Glomerular endothelial cell (primary cell): ENCODE measurements around the gene KMT2D. TPM values are rescaled to one million over a fixed set of nuclear protein-coding genes. Genes with fewer than 3 reads are reported as not detected.

ENCODE experiments used
- DNase-seq: peaks from one replicate; pipeline ENCODE4 v3.0.0-alpha.2; 2011; ENCODE audit warnings: low read depth, low spot score; ENCODE audit errors: extremely low read depth
- total RNA-seq: library from RNA; depleted of rRNA; stranded (reverse); fragments of >200 nt; gene quantifications from 2 replicates; pipeline ENCODE4 v1.2.3, GENCODE V29; 2015

Gene KMT2D
- total RNA-seq, 1 donor from 2014 or later = 117 TPM

DNA sequence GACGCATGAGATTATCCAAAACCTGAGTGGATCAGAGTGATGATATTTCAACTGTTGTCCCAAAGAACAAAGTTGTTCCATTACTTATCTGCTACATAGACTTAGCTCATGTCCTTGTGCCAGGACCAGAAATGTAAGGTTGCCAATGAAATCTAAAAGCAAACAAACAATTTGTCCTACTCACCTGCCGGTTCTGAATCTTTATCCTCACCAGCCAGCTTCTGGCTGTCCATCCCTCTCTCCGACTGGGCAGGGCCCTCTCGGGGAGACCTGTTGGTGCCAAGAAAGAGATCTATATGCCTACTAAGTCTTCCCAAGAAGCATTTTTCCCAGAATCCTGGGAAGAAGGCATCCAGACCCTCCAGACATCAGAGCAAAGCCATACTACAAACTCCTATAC, 5.5 kb downstream of the KMT2D start:
- DNase-seq = no peak

DNA sequence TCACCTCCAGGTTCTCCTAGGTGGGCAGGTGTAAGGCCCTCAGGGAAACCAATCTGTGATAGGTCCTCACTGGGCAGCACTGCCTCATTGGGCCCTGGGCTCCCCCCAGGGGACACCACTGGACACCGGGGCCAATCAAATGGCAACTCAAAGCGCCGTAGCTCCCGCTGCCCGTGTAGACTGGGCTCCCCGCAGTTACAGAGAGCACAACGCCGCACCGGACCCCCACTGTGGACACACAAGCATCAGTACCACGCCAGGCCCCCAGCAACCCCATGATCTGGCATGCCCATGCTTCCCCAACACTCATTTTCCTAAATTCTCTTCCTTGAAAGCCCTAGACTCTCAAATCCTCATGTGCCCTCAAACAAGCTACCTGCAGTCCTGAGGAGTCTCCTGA, 6.1 kb downstream of the KMT2D start:
- DNase-seq = no peak

DNA sequence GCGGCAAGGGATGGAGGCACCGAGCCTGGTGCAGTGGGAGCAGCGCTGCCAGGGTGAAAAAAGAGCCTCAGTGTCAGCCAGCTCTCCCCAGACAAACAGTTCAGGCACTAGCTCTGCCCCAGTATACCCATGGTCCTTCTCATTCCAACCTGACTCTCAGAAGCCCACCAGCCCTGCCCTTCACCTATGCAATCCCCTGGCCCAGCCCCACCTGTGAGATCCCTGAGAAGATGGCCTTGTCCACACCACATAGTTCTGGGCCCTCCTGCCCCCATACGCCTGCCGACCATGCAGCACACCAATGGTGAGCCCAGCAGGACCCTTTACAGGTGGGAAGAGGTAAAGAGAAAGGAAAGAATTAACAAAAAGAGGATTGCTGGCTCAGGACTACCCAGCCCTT, 6.5 kb downstream of the KMT2D start:
- no peak for DNase-seq

DNA sequence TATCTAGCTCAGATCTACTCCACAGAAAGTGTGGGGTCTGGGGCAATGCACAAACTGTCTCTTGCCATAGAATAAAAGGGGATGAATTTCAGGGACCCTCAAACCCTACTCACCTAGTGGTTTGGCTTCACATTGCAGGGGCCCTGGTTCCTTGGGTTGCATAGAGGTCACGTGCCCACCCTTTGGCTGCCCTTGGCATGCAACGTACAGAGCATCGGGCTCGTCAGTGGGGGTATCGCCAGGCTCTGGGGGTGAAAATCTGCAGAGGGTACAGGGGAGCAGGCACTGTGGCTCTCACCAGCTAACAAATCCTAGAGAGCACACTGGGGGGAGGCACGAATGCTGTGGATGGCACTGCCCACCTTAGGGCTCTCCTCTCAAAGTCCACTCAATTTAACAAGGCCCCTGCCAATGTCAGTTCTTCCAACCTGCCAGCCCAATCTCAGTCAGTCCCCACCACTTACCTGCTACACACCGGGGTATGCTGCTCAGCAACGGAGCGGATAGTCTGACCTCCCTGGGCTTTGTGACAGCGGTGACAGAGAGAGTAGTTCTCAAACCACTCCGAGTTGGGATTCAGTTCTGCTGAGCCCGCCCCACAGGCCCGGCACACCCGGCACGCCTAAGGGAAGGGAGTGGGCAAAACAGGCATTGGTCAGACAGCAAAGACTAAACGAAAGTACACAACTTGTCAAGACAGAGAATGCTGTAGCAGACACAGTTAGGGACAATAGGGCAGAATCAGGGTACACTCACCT, 8.0 kb downstream of the KMT2D start:
- no peak for DNase-seq

DNA sequence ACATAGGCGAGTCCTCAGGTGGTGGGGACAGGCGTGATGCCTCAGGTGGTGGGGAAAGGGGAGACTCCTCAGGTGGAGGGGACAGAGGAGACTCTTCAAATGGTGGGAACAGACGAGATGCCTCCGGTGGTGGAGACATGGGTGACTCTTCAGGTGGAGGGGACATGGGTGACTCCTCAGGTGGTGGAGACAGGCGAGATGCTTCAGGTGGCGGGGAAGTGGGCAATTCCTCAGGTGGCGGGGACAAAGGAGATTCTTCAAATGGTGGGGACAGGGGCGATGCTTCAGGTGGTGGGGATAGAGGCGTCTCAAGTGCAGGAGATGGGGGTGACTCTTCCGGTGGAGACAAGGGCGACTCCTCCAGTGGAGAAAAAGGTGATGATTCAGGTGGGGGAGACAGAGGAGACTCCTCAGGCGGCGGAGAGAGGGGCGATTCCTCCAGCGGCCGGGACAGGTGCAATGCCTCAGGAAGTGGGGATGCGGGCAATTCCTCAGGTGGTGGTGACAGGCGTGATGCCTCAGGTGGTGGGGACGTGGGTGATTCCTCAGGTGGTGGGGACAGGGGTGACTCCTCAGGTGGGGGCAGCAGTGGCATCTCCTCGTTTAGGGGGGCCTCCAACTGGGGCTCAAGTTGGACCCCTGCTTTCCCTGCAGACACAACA, 8.7 kb downstream of the KMT2D start:
- no peak for DNase-seq

DNA sequence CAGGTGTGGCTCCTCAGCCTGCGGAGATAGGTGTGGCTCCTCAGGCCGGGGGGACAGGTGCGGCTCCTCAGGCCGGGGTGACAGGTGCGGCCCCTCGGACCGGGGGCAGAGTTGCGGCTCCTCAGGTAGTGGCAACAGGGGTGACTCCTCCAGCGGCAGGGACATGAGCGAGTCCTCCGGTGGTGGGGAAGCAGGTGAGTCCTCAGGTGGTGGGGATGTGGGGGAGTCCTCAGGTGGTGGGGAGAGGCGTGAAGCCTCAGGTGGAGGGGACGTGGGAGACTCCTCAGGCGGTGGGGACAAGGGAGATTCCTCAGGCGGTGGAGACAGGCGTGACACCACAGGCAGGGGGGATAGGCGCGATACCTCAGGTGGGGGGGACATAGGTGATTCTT, 9.2 kb downstream of the KMT2D start:
- no peak for DNase-seq

DNA sequence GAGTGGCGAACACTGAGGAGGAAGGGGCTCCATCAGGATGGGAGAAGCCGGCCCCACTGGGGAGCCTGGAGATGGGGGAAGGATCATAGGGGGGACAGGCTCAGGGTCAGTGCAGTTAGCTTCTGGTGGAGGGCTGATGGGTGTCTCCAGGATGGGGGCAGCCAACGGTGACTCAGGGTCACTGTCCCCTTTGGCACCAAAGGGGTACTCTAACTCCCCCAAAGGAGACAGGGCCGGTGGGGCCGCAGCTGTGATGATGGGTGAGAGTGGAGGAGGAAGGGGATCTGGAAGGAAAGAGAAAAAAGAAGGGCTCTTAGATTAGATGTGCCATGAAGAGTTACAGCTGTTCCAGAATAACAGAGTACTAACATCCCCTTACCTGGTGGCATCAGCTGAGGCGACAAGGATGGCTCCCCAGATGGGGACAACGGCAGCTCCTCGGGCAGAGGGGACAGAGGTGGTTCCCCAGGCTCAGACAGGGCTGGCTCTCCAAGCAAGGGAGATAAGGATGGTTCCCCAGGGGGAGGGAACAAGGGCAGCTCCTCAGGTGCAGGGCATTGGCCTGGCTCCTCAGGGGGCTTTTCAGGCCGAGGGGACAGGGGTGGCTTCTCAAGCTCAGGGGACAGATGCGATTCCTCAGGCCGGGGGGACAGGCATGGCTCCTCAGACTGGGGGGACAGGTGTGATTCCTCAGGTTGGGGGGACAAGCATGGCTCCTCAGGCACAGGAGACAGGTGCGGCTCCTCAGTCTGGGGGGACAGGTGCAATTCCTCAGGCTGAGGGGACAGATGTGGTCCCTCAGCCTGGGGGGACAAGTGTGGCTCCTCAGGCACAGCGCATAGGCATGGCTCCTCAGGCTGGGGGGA, 9.9 kb downstream of the KMT2D start:
- DNase-seq = no peak

DNA sequence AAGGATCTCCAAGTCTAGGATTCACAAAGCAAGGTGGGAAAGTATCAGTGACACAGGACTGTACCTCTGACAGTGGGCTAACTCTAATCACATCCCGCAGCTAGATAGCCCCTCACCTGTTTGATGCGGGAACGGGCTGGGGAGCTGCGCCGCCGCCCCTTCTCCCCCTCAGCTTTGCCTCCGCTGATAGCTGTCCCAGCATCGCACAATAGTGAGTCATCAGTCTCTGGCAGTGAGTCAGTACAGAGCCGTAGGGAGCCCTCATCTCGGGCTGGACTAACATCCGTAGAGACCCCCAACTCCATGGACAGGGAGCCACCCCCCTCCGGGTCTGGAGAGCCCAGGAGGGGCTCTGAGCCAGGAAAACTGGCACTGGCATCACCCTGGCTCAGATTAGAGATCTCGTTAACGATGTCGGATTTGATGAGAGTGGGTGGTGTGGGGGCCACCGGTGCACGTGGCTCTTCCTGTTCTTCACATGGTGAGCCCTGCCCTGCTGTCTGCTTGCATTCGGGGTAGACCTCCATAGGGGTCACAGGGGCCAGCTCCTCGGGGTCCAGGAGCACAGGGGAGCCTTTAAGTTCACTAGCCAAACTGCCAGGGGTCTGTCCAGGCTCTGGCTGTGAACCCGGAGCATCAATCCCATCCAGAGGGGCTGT, 10.9 kb downstream of the KMT2D start:
- DNase-seq = no peak

DNA sequence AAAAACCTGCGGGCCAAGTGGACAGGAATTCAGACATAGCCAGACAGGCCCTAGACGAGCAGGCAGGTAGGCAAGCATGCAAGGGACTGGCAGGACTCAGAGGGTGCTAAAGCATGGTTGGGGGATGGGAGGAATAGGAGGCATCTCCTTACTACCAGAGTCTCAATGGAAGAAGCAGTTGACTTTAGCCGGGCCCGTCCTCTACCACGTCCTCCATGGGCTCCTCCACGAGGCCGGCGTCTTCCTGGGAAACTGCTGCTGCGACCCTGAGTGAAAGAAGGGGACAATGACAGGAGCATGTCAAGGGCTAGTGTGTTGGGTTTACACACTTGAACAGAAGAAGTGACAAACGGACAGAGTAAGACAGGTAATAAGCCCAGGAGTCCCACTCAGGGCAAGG, 11.6 kb downstream of the KMT2D start:
- no peak for DNase-seq

DNA sequence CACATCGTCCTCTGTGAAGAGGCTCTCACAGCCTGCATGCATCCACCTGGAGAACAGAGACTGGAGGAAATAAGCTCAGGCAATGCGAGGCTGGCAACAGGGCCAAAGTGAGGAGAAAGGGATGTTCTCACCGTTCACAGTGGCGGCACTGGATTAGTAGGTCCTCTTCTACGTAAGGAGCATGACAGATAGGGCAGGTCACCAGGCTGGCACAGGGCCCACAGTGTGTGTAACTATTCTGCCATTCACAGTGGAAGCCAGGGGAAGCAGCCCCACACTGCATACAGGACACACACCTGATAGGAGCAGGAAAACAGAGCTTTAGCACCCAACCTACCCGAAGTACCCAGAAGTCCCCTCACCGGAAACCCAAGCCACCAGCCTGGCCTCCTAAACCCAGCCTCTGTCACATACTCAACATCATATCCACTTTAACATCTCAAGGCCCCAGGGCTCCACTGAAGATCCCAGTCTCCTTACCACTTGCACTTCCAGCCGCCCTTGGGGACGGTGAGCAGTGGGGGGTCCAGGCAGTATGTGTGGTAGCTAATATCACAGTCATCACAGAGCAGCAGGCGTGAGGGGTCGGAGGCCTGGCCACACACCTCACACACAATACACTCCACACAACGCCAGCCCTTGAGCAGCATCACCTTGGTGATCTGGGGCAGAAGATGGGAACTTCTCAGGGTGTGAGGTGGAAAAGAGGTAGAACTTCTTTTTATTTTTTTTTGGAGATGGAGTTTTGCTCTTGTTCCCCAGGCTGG, 14.3 kb downstream of the KMT2D start:
- DNase-seq = no peak

DNA sequence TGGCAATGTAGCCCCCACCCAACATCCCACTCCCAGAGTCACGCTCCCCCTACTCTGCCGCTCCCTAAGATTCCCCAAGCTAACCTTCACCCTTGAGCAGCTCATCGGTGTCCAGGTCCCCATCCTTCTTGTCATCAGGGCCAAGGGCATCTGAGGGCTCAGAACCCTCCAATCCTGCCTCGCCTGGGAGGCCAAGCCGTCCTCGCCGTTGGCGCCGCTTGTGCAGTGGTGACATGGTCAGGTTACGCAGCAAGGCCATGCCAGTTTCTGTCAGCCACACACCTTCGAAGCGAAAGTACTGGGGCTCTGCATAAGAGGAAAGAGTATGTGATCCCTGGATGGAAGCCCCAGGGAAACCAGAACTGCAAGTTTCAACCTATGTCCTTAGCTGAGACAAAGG, 15.9 kb downstream of the KMT2D start:
- no peak for DNase-seq

DNA sequence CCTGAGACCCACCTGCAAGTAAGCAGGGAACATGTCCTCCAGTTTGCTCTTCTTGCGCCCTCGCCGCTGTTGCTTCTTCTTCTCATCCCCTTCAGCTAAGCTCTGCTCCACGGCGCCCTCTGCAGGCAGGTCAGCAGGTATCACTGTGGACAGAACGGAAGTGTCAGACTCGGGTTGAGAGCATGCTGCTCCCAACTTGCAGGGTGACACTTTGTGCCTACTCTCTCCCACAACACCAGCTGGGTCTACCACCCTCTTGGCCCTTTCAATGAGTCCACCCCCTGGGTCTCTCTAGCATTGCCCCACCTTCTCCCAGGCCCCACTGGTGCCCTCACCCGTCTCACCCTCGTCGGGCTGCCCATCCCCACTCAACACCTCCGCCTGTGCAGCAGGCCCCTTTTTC, 16.7 kb downstream of the KMT2D start:
- no peak for DNase-seq

DNA sequence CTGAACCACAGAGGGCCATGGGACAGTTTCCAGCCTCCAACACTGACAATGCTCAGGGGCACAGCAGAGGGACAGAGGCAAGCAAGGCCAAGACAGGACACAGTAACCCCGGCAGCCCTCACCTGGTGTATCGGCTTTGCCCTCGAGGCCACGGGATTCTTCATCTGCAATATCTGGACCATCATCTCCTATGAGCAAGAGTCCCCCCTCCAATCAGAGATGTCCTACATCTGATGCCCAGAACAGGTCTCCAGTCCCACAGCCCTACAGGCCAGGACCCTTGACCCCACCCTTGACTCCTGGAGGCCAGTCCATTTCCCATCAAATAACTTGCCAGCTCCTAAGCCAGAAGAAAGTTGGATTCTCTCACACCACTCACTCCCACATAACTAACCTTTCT, 17.4 kb downstream of the KMT2D start:
- no peak for DNase-seq

DNA sequence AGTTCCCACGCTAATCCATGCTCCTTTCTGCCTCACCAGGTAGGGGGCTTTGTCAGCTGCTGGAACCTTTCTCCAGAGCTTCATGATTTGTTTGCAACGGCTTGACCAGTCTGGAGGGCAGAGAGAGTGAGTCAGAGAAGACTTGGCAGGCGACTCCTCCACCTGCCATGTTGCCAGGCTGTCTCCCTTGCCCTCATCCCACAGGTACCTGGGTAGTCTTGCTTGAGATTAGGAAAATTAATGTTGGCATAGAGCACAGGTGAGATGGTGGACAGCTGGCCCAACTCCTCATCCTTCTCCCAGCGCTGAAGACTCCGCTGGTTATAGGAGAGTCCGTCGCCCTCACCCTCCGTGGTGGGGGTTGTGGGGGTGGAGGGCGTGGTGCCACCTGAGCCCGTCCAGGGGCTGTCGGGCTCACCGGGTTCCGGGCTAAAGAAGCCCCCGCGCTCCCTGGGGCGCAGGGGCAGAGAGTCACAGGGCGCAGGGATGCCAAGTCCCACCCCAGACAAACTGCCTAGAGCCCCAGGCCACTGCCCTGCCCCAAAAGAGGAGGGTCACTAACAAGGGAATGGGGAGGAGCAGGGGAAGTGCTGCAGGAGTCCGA, 18.6 kb downstream of the KMT2D start:
- DNase-seq = no peak

DNA sequence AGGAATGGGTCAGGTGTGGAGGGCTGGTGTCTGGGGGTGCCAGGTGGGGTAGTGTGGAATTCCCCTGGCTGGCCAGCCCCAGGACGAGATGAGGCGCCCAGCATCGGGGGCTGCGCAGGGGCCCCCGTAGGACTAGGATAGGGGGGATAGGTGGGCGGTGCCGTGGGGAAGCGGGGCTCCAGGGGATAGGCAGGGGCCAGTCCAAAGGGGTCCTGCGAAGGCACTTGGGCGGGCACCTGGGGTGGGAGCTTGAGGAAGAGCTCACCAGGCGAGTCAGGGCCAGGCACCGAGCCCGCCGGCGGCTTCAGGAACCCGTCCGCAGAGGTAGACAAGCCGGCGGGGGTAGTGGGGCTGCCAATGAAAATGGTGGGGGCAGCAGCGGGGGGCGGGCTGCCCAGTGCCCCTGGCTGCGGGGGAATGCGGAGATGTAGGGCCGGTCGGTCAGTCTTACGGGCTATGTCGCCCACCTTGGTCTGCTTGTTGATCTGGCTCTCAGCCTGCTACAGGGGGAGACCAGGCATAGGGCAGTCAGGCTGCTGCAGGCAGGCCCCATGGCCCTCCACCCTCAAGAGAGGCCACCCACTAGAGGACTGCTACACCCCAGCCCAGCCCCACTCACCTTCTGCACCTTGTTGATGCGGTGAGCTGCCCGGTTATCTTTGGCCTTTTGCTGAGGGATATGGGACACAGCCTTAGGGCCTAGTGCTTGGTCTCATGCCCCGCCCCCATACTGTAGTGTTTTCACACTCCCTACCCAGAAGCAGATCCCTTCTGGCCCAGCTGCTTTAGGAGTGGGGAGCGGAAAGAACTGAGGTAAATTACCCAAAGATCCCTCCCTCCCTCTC, 19.3 kb downstream of the KMT2D start:
- DNase-seq = no peak

DNA sequence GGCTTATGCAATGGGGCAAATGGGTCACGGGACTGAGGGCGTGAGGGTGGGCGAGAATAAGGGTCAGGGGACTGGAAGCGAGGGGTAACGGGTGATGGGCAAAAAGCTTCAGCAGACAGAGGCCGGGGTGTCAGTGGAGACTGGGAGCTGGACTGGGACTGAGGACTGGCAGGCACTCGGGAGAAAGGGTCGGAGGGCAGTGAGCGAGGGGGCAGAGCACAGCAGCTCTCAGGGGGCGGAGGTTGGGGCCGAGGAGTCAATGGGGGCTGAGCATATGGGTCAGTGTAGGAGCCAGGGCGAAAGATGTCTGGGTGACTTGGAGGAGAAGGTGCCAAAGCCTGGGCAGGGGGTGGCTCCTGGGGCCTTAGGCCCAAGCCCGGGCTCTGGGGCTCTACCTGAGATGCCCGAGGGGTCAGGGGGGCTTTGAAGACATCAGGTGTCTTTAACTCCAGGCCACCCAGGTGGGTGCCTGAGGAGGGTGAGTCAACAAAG, 20.2 kb downstream of the KMT2D start:
- no peak for DNase-seq

DNA sequence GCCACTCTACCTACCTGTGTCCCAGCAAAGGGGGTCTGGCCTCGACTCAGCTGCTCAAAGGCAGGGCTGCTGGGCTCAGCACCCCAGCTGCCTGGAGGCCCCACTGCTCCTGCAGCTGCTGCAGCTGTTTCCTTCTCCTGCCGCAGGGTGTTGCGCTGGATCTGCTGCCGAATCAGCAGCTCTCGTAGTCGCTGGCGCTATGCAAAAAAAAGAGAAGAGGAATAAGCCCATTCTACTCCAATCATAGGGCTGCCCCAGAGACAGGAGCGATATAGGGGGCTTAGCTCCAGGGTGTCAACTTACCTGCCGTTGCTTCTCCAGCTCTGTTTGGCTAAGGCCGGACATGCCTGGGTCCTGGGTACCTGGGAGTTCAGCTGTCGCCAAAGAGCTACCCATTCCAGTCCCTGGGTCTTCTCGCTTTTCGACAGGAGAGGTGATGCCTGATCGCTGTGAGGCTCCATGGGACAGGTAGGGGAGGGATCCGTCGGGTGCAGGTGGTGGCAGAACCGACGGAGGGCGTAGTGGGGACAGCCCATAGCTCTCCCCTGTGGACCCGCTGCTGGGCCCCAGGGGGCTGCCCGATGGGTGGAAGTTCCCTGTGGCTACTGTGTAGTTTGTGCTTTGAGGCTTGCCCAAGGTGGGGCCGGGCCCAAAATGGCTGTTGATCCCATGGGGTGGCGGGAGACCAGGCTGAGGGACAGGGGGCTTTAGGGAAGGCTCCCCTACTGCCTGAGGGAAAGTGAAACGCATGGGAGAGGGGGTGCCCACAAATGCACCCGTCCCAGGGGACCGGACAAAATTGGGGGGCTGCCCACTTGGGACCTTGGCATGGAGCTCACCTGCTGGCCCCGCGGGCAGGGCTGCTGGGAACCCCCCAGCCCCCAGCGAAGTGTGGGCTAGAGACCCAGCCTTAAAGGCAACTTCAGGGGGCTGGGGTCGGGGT, 20.9 kb downstream of the KMT2D start:
- DNase-seq = no peak
